ENCODE measurements around the gene PCSK4. TPM values are rescaled to one million over a fixed set of nuclear protein-coding genes. Genes with fewer than 3 reads are reported as not detected.

PCSK4 gene
- total and polyA plus RNA-seq, 10 of the 15 experiments (the other 5 are each of a cell fraction or from before 2014, with no cell fraction given) = 0.27 to 0.99 (median 0.40) TPM; not detected in 3

DNA sequence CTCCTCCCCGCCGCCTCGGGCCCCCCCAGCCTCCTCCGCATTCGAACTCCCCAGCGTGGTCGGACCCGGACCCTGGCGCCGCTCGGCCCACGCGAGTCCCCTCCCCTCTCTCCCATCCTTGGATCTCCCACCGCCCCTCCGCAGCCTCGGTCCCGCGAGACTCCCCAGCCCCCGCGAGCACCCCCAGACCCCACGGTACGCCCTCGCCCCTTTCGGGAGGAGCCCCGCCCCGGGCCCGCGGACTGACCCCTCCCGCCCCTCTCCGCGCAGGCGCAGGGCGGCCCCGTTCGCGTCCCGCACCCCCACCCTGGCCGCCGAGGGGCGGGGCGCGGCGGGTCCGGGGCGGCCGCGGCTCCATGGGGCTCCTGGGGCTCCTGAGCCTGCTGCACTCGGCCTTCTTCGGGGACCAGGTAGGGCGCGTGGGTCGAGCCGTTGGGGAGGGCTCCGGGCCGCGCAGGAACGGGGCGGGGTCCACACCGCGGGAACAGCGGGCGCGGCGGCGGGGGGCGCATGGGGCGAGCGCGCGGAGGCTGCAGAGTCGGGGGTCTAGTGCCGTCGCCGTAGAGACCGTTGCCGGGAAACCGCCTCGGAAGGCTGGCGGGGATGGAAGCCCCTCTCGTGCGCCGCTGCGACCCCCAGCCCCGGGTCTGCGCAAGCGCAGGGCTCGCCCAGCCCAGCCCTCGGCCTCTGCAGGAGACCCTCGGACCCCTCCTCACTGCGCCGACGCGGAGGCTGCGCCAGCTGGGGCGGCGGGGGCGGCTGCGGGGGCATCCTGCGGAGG lies 44.0 kb downstream of the PCSK4 start:
- DNase-seq (ENCODE audit: low read depth, low spot score) = no peak
- WGBS (ENCODE audit: insufficient coverage, insufficient replicate concordance, low lambda C conversion rate, missing lambda C conversion rate) = 5% methylated on average over 49 of the region's 99 CpGs
- RAD21 ChIA-PET (ENCODE audit: unreplicated experiment) = no interaction called here

More for the DNA sequence above, 44.0 kb downstream of the PCSK4 start:
- ChIA-PET CTCF (interaction anchor here (1.0 kb wide), 1 partner anchor 19 kb away, joined by 3 read pairs; no protein-coding TSS in a partner anchor), POLR2A (no interaction called here), SMC1A (ENCODE audit: uncharacterized antibody, unreplicated experiment) (no interaction called here)
- Histone ChIP-seq H3K4me3 (no peak overlapping the region), H3K9me3 (replicated peaks; ENCODE audit: control insufficient read depth, insufficient read depth, low read length) (no peaks in the 10 kb centered on the region), H3K79me2 (ENCODE audit: control insufficient read depth, insufficient read depth, low read length) (peaks cover 1% of the 10 kb centered on the region), H3K9ac (ENCODE audit: control insufficient read depth, insufficient read depth, low read length) (no peak overlapping the region), H3K27me3 (replicated peaks in 1 of 2; ENCODE audit: control insufficient read depth in 2 of 2, insufficient read depth in 2 of 2, low read length in 1 of 2) (peaks cover 10 to 14% of the 10 kb centered on the region in 2 experiments), H3K4me1 (ENCODE audit: control insufficient read depth, insufficient read depth, low read length) (peaks cover 7% of the 10 kb centered on the region; the same call in 1 of the 2 replicates), H3K4me2 (ENCODE audit: control insufficient read depth, insufficient read depth) (no peak overlapping the region), H3K36me3 (ENCODE audit: control insufficient read depth in 2 of 2, insufficient read depth in 2 of 2, low read length in 1 of 2) (peaks cover 9% of the 10 kb centered on the region in 2 experiments), H2AFZ (ENCODE audit: control insufficient read depth, low read depth, low read length) (no peak overlapping the region), H3K27ac (ENCODE audit: control insufficient read depth, insufficient read depth) (no peak overlapping the region), H4K20me1 (ENCODE audit: control insufficient read depth, insufficient read depth) (no peaks in the 10 kb centered on the region)
- ATAC-seq = no peak
- TF ChIP-seq, protein P1, sequence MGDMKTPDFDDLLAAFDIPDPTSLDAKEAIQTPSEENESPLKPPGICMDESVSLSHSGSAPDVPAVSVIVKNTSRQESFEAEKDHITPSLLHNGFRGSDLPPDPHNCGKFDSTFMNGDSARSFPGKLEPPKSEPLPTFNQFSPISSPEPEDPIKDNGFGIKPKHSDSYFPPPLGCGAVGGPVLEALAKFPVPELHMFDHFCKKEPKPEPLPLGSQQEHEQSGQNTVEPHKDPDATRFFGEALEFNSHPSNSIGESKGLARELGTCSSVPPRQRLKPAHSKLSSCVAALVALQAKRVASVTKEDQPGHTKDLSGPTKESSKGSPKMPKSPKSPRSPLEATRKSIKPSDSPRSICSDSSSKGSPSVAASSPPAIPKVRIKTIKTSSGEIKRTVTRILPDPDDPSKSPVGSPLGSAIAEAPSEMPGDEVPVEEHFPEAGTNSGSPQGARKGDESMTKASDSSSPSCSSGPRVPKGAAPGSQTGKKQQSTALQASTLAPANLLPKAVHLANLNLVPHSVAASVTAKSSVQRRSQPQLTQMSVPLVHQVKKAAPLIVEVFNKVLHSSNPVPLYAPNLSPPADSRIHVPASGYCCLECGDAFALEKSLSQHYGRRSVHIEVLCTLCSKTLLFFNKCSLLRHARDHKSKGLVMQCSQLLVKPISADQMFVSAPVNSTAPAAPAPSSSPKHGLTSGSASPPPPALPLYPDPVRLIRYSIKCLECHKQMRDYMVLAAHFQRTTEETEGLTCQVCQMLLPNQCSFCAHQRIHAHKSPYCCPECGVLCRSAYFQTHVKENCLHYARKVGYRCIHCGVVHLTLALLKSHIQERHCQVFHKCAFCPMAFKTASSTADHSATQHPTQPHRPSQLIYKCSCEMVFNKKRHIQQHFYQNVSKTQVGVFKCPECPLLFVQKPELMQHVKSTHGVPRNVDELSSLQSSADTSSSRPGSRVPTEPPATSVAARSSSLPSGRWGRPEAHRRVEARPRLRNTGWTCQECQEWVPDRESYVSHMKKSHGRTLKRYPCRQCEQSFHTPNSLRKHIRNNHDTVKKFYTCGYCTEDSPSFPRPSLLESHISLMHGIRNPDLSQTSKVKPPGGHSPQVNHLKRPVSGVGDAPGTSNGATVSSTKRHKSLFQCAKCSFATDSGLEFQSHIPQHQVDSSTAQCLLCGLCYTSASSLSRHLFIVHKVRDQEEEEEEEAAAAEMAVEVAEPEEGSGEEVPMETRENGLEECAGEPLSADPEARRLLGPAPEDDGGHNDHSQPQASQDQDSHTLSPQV (IDR thresholded peaks at IDR 0.05) = no peak
- no peak for TF ChIP-seq EGR1 (IDR thresholded peaks at IDR 0.05; ENCODE audit: borderline replicate concordance in 1 of 2, low read depth in 2 of 2, low read length in 2 of 2)
- TF ChIP-seq CBFB (IDR thresholded peaks at IDR 0.05; ENCODE audit: low read depth) = no peak
- TF ChIP-seq ZNF622 (IDR thresholded peaks at IDR 0.05) = no peak
- TF ChIP-seq, protein P2, sequence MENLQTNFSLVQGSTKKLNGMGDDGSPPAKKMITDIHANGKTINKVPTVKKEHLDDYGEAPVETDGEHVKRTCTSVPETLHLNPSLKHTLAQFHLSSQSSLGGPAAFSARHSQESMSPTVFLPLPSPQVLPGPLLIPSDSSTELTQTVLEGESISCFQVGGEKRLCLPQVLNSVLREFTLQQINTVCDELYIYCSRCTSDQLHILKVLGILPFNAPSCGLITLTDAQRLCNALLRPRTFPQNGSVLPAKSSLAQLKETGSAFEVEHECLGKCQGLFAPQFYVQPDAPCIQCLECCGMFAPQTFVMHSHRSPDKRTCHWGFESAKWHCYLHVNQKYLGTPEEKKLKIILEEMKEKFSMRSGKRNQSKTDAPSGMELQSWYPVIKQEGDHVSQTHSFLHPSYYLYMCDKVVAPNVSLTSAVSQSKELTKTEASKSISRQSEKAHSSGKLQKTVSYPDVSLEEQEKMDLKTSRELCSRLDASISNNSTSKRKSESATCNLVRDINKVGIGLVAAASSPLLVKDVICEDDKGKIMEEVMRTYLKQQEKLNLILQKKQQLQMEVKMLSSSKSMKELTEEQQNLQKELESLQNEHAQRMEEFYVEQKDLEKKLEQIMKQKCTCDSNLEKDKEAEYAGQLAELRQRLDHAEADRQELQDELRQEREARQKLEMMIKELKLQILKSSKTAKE (IDR thresholded peaks at IDR 0.05; ENCODE audit: low read depth, poor library complexity, severe bottlenecking) = no peak
- no peak for TF ChIP-seq EED (IDR thresholded peaks at IDR 0.05; ENCODE audit: low read depth)
- TF ChIP-seq STAT1 (conservative IDR thresholded peaks at IDR 0.05) = no peak
- in situ Hi-C loops (cut with MboI) = no loop called here
- FAIRE-seq = no peak
- no TSS peak for BruUV-seq (replicated peaks)
- intact Hi-C loops (cut with micrococcal nuclease; ENCODE audit: unreplicated experiment) = no loop called here

All from GM12878 (cell line).